Rectal smooth muscle tissue (tissue), 1 donor: Measurements from ENCODE around the gene LFNG.

Experiments used
- H3K27ac ChIP-seq: one replicate; pipeline ENCODE4 v1.7.0; 2013; ENCODE audit warnings: low read depth, low read length, inconsistent platforms
- H3K27me3 ChIP-seq: one replicate; pipeline ENCODE4 v1.7.0; 2013; ENCODE audit warnings: low read length; ENCODE audit not compliant: control insufficient read depth, insufficient read depth
- H3K36me3 ChIP-seq: one replicate; pipeline ENCODE4 v1.7.0; 2013; ENCODE audit warnings: low read length; ENCODE audit not compliant: control insufficient read depth, insufficient read depth
- H3K4me1 ChIP-seq: one replicate; pipeline ENCODE4 v1.7.0; 2013; ENCODE audit warnings: low read length; ENCODE audit not compliant: control insufficient read depth, insufficient read depth
- H3K4me3 ChIP-seq: one replicate; pipeline ENCODE4 v1.7.0; 2013; ENCODE audit warnings: low read length
- H3K9ac ChIP-seq: one replicate; pipeline ENCODE4 v1.7.0; 2013; ENCODE audit warnings: low read length

Gene LFNG

DNA sequence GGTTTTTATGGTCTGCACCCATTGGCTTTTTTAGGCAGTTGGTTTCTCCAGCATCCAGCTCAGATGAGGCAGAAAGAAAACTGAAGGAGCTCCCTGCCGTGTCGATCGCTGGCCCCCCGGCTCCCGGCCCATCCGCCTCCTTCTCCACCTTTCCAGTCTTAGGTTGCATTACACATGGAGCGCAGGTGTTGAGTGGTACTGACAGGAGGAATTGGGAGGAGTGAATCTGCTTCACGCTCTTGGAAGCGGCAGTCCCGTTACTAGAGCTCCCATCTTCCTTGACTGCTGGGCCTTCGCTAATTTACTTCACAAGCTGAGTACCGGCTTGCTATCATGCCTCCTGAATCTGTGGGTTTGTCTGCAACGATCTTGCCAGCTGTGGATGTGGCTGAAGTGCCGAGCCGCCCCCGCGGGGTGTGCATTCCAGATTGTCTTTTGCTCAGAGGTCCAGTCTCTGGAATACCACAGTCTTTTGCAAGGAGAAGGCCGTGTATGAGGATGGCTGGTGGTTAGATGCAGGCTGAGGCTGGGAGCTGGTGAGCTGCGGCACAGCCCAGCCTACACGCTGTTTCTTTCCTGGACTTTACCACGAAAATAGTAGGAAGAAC, 56.3 kb downstream of the LFNG start:
- H3K36me3 ChIP-seq, result peaks cover 5% of the 10 kb centered on the region
- no peak overlapping the region for H3K4me3 ChIP-seq
- H3K27ac ChIP-seq, result no peak overlapping the region
- no peaks in the 10 kb centered on the region for H3K4me1 ChIP-seq
- no peak overlapping the region for H3K9ac ChIP-seq
- H3K27me3 ChIP-seq, result no peaks in the 10 kb centered on the region

DNA sequence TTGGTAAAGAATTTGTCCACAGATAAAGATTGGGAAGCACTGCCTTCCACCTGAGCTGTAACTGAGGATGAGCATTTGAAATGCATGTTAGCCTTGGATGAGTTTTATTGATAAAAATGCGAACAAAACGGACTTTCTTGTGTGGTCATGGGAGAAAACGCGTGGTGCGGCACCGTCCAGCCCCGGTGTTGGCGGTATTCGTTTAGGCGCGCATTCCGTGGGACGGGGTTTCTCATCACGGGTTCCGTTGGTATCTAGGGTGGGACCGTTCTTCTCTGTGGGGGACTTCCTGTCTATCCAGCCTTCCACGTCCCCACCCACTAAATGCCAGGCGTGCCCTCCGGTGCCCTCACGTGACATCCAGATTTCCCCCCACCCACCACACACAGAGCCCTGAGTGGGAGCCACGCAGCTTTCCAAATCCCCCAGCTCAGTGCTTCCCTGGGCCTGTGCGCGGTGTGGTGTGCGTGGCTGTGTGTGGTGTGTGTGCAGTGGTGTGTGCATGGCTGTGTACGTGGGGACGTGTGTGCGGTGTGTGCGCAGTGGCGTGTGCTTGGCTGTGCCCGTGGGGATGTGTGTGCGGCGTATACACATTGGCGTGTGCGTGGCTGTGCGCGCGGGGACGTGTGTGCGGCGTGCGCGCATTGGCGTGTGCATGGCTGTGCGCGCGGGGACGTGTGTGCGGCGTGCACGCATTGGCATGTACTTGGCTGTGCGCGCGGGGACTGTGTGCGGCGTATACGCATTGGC, 57.3 kb downstream of the LFNG start:
- no peaks in the 10 kb centered on the region for H3K4me1 ChIP-seq
- H3K36me3 ChIP-seq, result peaks cover 5% of the 10 kb centered on the region
- H3K27ac ChIP-seq, result no peak overlapping the region
- H3K4me3 ChIP-seq, result no peak overlapping the region
- H3K9ac ChIP-seq, result no peak overlapping the region
- H3K27me3 ChIP-seq, result no peaks in the 10 kb centered on the region
